Measurements from ENCODE around the gene TADA3.
A peak's percentile ranks its signal among the peaks of the same experiment; 100 is the strongest.

Gene TADA3

DNA sequence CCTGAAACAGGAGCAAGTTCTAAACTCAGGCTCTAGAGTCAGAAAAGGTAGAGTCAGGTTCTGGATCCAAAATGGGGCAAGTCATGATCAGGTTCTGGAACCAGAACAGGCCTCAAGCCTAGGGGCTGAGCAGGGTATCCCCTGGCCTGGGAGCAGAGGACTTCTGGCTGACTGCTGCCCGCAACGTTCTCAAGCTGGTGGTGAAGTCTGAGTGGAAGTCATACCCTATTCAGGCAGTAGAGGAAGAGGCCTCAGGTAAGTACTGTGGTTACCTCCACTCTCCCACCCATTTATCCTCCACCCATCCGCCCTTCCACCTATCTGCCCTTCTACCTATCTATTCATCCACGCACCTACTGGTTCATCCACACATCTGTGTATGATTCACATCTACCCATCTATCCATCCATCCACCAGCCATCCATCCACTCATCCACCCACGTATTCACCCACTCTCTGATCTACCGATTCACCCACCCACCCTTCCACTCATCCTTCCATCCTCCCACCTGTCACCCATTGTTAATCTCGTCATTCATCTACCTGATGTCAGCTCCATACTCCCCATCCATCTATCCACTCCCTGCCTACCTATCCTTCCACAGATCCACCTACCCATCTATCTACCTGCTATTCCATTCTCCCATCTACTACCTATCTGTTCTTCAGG lies 26.5 kb upstream of the TADA3 start:
- H3K27ac ChIP-seq, result no peak overlapping the region
- no peak for DNase-seq (ENCODE audit: low spot score)
- TF ChIP-seq, protein P1, sequence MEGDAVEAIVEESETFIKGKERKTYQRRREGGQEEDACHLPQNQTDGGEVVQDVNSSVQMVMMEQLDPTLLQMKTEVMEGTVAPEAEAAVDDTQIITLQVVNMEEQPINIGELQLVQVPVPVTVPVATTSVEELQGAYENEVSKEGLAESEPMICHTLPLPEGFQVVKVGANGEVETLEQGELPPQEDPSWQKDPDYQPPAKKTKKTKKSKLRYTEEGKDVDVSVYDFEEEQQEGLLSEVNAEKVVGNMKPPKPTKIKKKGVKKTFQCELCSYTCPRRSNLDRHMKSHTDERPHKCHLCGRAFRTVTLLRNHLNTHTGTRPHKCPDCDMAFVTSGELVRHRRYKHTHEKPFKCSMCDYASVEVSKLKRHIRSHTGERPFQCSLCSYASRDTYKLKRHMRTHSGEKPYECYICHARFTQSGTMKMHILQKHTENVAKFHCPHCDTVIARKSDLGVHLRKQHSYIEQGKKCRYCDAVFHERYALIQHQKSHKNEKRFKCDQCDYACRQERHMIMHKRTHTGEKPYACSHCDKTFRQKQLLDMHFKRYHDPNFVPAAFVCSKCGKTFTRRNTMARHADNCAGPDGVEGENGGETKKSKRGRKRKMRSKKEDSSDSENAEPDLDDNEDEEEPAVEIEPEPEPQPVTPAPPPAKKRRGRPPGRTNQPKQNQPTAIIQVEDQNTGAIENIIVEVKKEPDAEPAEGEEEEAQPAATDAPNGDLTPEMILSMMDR (IDR thresholded peaks at IDR 0.05), result no peak
- no peak overlapping the region for H3K4me3 ChIP-seq

DNA sequence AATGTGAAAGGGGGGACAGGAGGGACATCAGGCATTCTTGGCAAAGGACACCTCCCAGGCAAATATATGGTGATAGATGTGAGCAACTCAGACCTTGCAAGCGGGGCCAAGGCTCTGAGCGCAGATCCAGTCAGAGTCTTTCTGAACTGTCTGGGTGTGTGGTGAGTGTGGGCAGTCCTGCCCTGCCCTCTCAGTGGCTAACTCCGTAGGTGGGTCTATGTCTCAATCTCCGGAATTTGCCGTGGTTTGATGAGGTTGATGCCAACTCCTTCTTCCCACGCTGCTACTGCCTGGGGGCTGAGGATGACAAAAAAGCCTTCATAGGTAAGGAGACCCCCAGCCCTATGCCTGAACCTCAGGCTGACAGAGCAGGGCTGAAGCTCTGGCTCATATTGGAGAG lies 25.2 kb upstream of the TADA3 start:
- H3K4me3 ChIP-seq, result no peak overlapping the region
- TF ChIP-seq, protein P1 (IDR thresholded peaks at IDR 0.05), result no peak
- DNase-seq (ENCODE audit: low spot score), result no peak
- H3K27ac ChIP-seq, result no peak overlapping the region

DNA sequence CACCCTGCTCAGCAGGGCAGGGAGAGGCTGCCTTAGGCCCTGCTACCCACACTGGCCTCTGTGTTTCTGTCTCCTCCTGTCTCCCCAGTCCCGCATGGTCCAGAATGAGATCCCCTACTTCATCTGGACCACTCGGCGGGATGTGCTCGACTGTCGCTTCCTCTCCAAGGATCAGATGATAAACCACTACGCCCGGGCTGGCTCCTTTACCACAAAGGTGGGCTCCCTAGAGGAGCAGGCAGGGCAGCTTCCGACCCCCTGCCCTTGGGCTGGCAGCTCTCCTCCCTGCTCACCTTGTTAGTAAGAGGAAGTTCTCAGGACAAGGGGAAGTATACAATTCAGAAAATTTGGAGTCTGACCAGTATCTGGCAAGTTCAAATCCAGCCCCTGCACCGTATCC lies 23.7 kb upstream of the TADA3 start:
- TF ChIP-seq, protein P1 (IDR thresholded peaks at IDR 0.05), result no peak
- no peak for DNase-seq (ENCODE audit: low spot score)
- H3K4me3 ChIP-seq, result no peak overlapping the region
- H3K27ac ChIP-seq, result no peak overlapping the region

DNA sequence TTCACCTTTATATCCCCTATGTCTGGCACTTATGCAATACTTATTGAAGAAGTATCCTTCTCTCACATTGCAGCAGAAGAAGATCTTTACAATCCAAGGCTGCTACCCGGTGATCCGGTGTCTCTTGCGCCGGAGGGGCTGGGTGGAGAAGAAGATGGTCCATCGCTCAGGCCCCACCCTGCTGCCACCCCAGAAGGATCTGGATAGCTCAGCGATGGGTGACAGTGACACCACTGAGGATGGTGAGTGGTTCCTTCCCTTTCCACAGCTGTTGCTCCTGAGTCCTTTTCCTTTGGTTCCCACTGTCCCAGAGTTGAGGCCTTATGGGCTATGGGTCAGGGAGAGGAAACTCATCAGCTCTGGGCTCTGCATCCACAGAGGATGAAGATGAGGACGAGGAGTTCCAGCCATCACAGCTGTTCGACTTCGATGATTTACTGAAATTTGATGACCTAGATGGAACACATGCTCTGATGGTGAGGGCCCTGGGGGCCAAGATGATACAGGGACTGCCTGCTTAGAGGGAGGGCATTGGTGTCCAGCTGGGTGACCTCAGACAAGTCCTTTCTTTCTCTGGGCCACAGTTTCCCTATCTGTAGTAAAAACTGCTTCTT lies 20.7 kb upstream of the TADA3 start:
- H3K27ac ChIP-seq, result no peak overlapping the region
- no peak overlapping the region for H3K4me3 ChIP-seq
- DNase-seq (ENCODE audit: low spot score), result no peak
- TF ChIP-seq, protein P1 (IDR thresholded peaks at IDR 0.05), result no peak

DNA sequence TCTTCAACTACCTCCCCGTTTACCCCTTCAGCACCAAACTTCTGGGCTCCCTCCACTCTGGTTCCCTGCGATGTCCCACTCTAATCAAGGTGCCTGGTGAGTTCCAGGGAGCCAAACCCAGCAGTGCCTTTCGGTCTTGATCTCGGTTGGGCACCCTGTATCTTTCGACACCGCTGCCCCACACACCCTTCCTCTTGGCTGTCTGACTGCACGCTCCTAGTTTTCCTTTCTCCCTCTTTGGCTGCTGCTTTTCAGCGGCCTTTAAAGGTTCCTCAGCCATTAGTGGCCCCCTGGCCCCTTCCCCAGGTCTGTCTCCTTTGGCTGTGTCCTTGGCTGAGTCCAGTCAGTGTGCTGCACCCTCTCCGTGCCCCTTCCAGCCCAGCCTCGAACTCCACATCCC lies 18.6 kb upstream of the TADA3 start:
- Histone ChIP-seq H3K27ac (peak overlapping the region; percentile 93 to 98), H3K4me3 (peak overlapping the region; percentile 87)
- DNase-seq (ENCODE audit: low spot score), result no peak
- TF ChIP-seq, protein P1 (IDR thresholded peaks at IDR 0.05), result no peak

DNA sequence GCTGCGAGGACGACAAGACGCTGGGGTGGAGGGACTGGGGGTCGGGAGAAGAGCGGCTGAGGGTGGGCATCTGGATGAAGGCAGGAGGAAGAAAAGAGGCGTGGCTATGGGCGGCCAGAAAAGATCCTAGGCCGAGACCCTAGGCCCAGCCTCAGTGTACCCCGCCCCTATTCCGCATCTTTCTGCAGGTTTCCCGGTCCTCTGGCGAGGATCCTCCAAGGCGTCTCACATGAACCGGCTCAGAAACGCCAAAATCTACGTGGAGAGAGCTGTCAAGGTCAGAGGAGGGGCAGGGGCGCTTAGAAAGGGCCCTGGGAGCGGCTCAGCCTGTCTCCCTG lies 18.1 kb upstream of the TADA3 start:
- no peak for DNase-seq (ENCODE audit: low spot score)
- Histone ChIP-seq H3K4me3 (peak overlapping the region; percentile 87), H3K27ac (peak overlapping the region; percentile 93 to 98)
- TF ChIP-seq, protein P1 (IDR thresholded peaks at IDR 0.05), result no peak

All from coronary artery (tissue), 2 donors.